Trophoblast cell (in vitro differentiated cells and primary cell): ENCODE results near the gene USP31.

Source experiments
- DNase-seq, 2 donors: peaks; one replicate each; pipeline ENCODE4 v3.0.0-alpha.2; 2016
- H2AFZ ChIP-seq: 2 replicates; pipeline ENCODE4 v1.6.1; 2013; ENCODE audit warnings: low read length, moderate library complexity, mild to moderate bottlenecking; ENCODE audit not compliant: insufficient read depth, poor library complexity
- H2AK5ac ChIP-seq: 2 replicates; pipeline ENCODE4 v1.6.1; 2013; ENCODE audit warnings: mild to moderate bottlenecking, low read length
- H2BK120ac ChIP-seq: 2 replicates; pipeline ENCODE4 v1.6.1; 2013; ENCODE audit warnings: low read length, mild to moderate bottlenecking, moderate library complexity; ENCODE audit not compliant: insufficient read depth, poor library complexity
- H2BK12ac ChIP-seq: 2 replicates; pipeline ENCODE4 v1.6.1; 2013; ENCODE audit warnings: mild to moderate bottlenecking, low read length, moderate library complexity
- H2BK5ac ChIP-seq: 2 replicates; pipeline ENCODE4 v1.6.1; 2013; ENCODE audit warnings: low read length, low read depth, moderate library complexity, mild to moderate bottlenecking; ENCODE audit not compliant: poor library complexity
- H3K14ac ChIP-seq: 2 replicates; pipeline ENCODE4 v1.6.1; 2013; ENCODE audit warnings: mild to moderate bottlenecking, low read length
- H3K18ac ChIP-seq: 2 replicates; pipeline ENCODE4 v1.6.1; 2013; ENCODE audit warnings: mild to moderate bottlenecking, low read length
- H3K23ac ChIP-seq: 2 replicates; pipeline ENCODE4 v1.6.1; 2013; ENCODE audit warnings: low read length
- H3K27ac ChIP-seq: 2 replicates; pipeline ENCODE4 v1.5.1; 2013; ENCODE audit warnings: low read depth, mild to moderate bottlenecking, inconsistent platforms, low read length, moderate library complexity
- H3K27me3 ChIP-seq: 2 replicates; pipeline ENCODE4 v1.6.1; 2013; ENCODE audit warnings: inconsistent platforms, mild to moderate bottlenecking, low read length, moderate library complexity; ENCODE audit not compliant: insufficient read depth
- H3K36me3 ChIP-seq, 2 experiments: 1 replicate in 1 of 2; 2 replicates in 1 of 2; pipeline ENCODE4 v1.6.1; 2013; ENCODE audit warnings: low read length in 2 of 2, mild to moderate bottlenecking in 2 of 2, moderate library complexity in 1 of 2; ENCODE audit not compliant: insufficient read depth in 2 of 2, control insufficient read depth in 1 of 2
- H3K4ac ChIP-seq: 2 replicates; pipeline ENCODE4 v1.6.1; 2013; ENCODE audit warnings: low read depth, mild to moderate bottlenecking, low read length, moderate library complexity
- H3K4me1 ChIP-seq, 2 experiments: 1 replicate in 1 of 2; 2 replicates in 1 of 2; pipeline ENCODE4 v1.6.1; 2013; ENCODE audit warnings: low read length in 2 of 2, mild to moderate bottlenecking in 2 of 2, moderate library complexity in 1 of 2; ENCODE audit not compliant: insufficient read depth in 2 of 2, control insufficient read depth in 1 of 2
- H3K4me2 ChIP-seq: 2 replicates; pipeline ENCODE4 v1.6.1; 2013; ENCODE audit warnings: inconsistent platforms, mild to moderate bottlenecking, low read length, moderate library complexity
- H3K4me3 ChIP-seq: 2 replicates; pipeline ENCODE4 v1.5.1; 2013; ENCODE audit warnings: mild to moderate bottlenecking, low read depth, low read length, inconsistent platforms
- H3K79me1 ChIP-seq: one replicate; pipeline ENCODE4 v1.6.1; 2013; ENCODE audit warnings: low read length
- H3K79me2 ChIP-seq: 2 replicates; pipeline ENCODE4 v1.6.1; 2013; ENCODE audit warnings: low read length, mild to moderate bottlenecking; ENCODE audit not compliant: control insufficient read depth, insufficient read depth, poor library complexity
- H3K9ac ChIP-seq: 2 replicates; pipeline ENCODE4 v1.6.1; 2013; ENCODE audit warnings: mild to moderate bottlenecking, low read length
- H3K9me3 ChIP-seq: 2 replicates; pipeline ENCODE4 v1.6.1; 2013; ENCODE audit warnings: low read depth, mild to moderate bottlenecking, control low read depth, inconsistent platforms, low read length; ENCODE audit not compliant: insufficient read depth
- H4K12ac ChIP-seq: 2 replicates; pipeline ENCODE4 v1.6.1; 2013; ENCODE audit warnings: low read depth, mild to moderate bottlenecking, low read length, moderate library complexity
- H4K8ac ChIP-seq: 2 replicates; pipeline ENCODE4 v1.6.1; 2013; ENCODE audit warnings: low read depth, mild to moderate bottlenecking, low read length, moderate library complexity
- H4K91ac ChIP-seq: one replicate; pipeline ENCODE4 v1.6.1; 2013; ENCODE audit warnings: low read depth, mild to moderate bottlenecking, low read length, moderate library complexity
- WGBS: extraction: QIAGEN DNeasy Blood & Tissue Kit; methylation state at CpG from one replicate; pipeline ENCODE4 v1.1.7; 2013; ENCODE audit warnings: missing lambda C conversion rate; ENCODE audit not compliant: insufficient read length, insufficient coverage; ENCODE audit errors: extremely low coverage; 5-methylcytosine and 5-hydroxymethylcytosine counted together

Gene USP31

DNA sequence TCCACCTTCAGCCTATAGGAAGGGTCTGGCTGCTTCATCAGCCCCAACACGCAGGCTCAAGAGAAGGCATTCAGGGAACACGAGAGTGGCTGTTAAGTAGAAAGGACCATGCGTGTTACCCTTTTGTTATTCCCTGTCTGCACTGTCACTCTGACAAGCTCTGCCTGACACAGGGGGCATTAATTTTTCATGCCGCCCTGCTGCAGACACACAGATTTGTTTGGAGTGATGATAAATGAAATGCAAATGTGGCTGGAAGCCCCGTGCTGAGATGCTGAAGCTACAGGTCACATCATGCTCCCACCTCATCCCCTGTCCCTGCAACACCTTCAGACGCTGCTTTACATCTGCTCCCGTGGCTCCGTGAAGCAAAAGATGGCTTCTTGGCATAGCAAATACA, 97.7 kb downstream of the USP31 start:
- no peak overlapping the region for H3K23ac ChIP-seq
- no peaks in the 10 kb centered on the region for H3K79me1 ChIP-seq
- H3K27me3 ChIP-seq = no peaks in the 10 kb centered on the region
- no peak overlapping the region for H2BK5ac ChIP-seq
- no CpG with 5 or more reads among the region's 8 CpGs for WGBS
- H4K91ac ChIP-seq = no peak overlapping the region
- no peak overlapping the region for H3K27ac ChIP-seq
- H3K18ac ChIP-seq = no peak overlapping the region
- H4K12ac ChIP-seq = no peak overlapping the region
- H2BK12ac ChIP-seq = no peak overlapping the region
- no peak overlapping the region for H3K9ac ChIP-seq
- H2BK120ac ChIP-seq = no peak overlapping the region
- no peaks in the 10 kb centered on the region for H3K4me1 ChIP-seq
- H2AK5ac ChIP-seq = no peak overlapping the region
- H3K14ac ChIP-seq = no peak overlapping the region
- no peak for DNase-seq
- H3K79me2 ChIP-seq = no peaks in the 10 kb centered on the region
- H3K4me2 ChIP-seq = no peak overlapping the region
- no peak overlapping the region for H3K4me3 ChIP-seq
- H4K8ac ChIP-seq = no peak overlapping the region
- no peak overlapping the region for H3K4ac ChIP-seq
- H3K9me3 ChIP-seq = peaks cover 2% of the 10 kb centered on the region
- no peak overlapping the region for H2AFZ ChIP-seq
- no peaks in the 10 kb centered on the region for H3K36me3 ChIP-seq

DNA sequence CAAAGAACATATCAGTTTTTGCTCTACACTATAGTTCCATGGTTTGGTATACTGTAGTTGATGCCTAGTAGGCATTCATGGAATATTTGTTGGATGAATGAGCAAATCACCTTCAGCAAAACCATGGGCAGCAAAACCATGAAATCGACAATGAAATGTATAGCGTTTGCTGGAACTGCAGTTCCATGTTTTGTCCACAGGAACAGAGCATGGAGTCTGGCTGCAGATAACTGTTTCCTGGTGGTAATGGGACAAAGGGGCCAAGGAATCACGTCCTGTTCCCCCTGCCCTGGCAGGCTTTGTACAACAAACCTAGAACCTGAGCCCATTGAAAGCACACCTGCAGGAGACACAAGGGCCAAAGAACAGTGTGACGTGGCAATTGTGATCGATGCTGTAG, 101.1 kb downstream of the USP31 start:
- Histone ChIP-seq H3K27ac (no peak overlapping the region), H3K9ac (no peak overlapping the region), H2AFZ (no peak overlapping the region), H3K18ac (no peak overlapping the region), H3K79me1 (no peaks in the 10 kb centered on the region), H3K9me3 (peaks cover 2% of the 10 kb centered on the region), H2AK5ac (no peak overlapping the region), H3K14ac (no peak overlapping the region), H4K91ac (no peak overlapping the region), H4K8ac (no peak overlapping the region), H3K23ac (no peak overlapping the region), H2BK5ac (no peak overlapping the region), H3K36me3 (no peaks in the 10 kb centered on the region), H3K4me2 (no peak overlapping the region), H3K4ac (no peak overlapping the region), H2BK120ac (no peak overlapping the region), H3K4me1 (no peaks in the 10 kb centered on the region), H3K4me3 (peak overlapping the region; percentile 17), H3K27me3 (no peaks in the 10 kb centered on the region), H3K79me2 (no peaks in the 10 kb centered on the region), H2BK12ac (no peak overlapping the region), H4K12ac (no peak overlapping the region)
- no CpG with 5 or more reads among the region's 5 CpGs for WGBS
- DNase-seq = no peak

GRCh38 chr16:23045025-23045424, 104.2 kb downstream of the USP31 start:
- Histone ChIP-seq H3K36me3 (no peaks in the 10 kb centered on the region), H2AFZ (no peak overlapping the region)

GRCh38 chr16:23040246-23040645, 109.0 kb downstream of the USP31 start:
- no peak overlapping the region for H2AFZ ChIP-seq
- H3K4me2 ChIP-seq = no peak overlapping the region
- no peaks in the 10 kb centered on the region for H3K79me2 ChIP-seq
- no peaks in the 10 kb centered on the region for H3K9me3 ChIP-seq
- no peak overlapping the region for H2BK12ac ChIP-seq
- no peaks in the 10 kb centered on the region for H3K27me3 ChIP-seq
- H4K8ac ChIP-seq = no peak overlapping the region
- H2BK5ac ChIP-seq = no peak overlapping the region
- H3K14ac ChIP-seq = no peak overlapping the region
- no peak overlapping the region for H3K23ac ChIP-seq
- H3K4me3 ChIP-seq = no peak overlapping the region
- H3K4ac ChIP-seq = no peak overlapping the region
- no peak overlapping the region for H4K12ac ChIP-seq
- H2AK5ac ChIP-seq = no peak overlapping the region
- no peak for DNase-seq
- no peak overlapping the region for H2BK120ac ChIP-seq
- H3K9ac ChIP-seq = no peak overlapping the region
- no peaks in the 10 kb centered on the region for H3K79me1 ChIP-seq
- no peaks in the 10 kb centered on the region for H3K4me1 ChIP-seq
- H4K91ac ChIP-seq = no peak overlapping the region
- H3K27ac ChIP-seq = no peak overlapping the region
- no CpG with 5 or more reads among the region's 4 CpGs for WGBS
- H3K36me3 ChIP-seq = no peaks in the 10 kb centered on the region
- H3K18ac ChIP-seq = no peak overlapping the region

More at GRCh38 chr16:23045025-23045424, 104.2 kb downstream of the USP31 start:
- no CpG with 5 or more reads among the region's 1 CpG for WGBS
- H2BK5ac ChIP-seq = no peak overlapping the region
- H3K79me1 ChIP-seq = no peaks in the 10 kb centered on the region
- H3K4me2 ChIP-seq = no peak overlapping the region
- H3K4me3 ChIP-seq = no peak overlapping the region
- no peak overlapping the region for H4K8ac ChIP-seq
- no peaks in the 10 kb centered on the region for H3K27me3 ChIP-seq
- no peaks in the 10 kb centered on the region for H3K4me1 ChIP-seq
- no peak overlapping the region for H3K27ac ChIP-seq
- no peak for DNase-seq
- H4K91ac ChIP-seq = no peak overlapping the region
- no peak overlapping the region for H2AK5ac ChIP-seq
- H3K79me2 ChIP-seq = no peaks in the 10 kb centered on the region
- H3K4ac ChIP-seq = no peak overlapping the region
- no peak overlapping the region for H2BK12ac ChIP-seq
- peaks cover 2% of the 10 kb centered on the region for H3K9me3 ChIP-seq
- H4K12ac ChIP-seq = no peak overlapping the region
- H3K14ac ChIP-seq = no peak overlapping the region
- no peak overlapping the region for H3K18ac ChIP-seq
- no peak overlapping the region for H3K23ac ChIP-seq
- H3K9ac ChIP-seq = no peak overlapping the region
- H2BK120ac ChIP-seq = no peak overlapping the region
